ENCODE measurements around the gene MRM2.

MRM2 gene

DNA sequence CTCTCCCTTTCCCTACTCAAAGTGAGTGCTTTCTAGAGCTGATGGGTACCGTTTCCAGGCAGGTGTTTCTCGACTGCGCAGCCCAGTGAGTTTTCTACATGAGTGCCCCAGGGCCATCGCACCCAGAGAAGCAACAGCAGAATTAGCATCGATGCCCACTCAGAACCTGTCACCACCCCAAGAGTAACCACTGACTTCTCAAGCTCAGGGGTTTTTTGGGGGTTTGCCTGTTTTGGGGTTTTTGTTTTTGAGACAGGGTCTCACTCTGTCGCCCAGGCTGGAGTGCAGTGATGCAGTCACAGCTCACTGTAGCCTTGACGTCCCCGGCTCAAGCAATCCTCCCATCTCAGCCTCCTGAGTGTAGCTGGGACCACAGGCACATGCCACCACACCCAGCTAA is 46.5 kb upstream of the MRM2 start:
- Histone ChIP-seq H3K9me3 (ENCODE audit: insufficient read depth, low read depth, low read length) (peaks cover 4% of the 10 kb centered on the region), H4K12ac (ENCODE audit: low read depth, low read length) (no peak overlapping the region), H3K79me1 (ENCODE audit: low read length) (no peaks in the 10 kb centered on the region), H2AFZ (ENCODE audit: insufficient read depth, low read length, poor library complexity) (no peak overlapping the region), H2BK12ac (ENCODE audit: low read length) (no peak overlapping the region), H3K79me2 (ENCODE audit: control insufficient read depth, insufficient read depth, low read length, poor library complexity) (no peaks in the 10 kb centered on the region), H3K14ac (ENCODE audit: low read length) (no peak overlapping the region), H2BK5ac (ENCODE audit: low read depth, low read length, poor library complexity) (no peak overlapping the region), H3K27ac (ENCODE audit: low read depth, low read length) (no peak overlapping the region), H3K4me1 (ENCODE audit: control insufficient read depth in 1 of 2, insufficient read depth in 2 of 2, low read length in 2 of 2) (no peaks in the 10 kb centered on the region), H3K36me3 (ENCODE audit: control insufficient read depth in 1 of 2, insufficient read depth in 2 of 2, low read length in 2 of 2) (peaks cover 3 to 8% of the 10 kb centered on the region in 2 experiments), H3K23ac (ENCODE audit: low read length) (no peak overlapping the region), H3K9ac (ENCODE audit: low read length) (no peak overlapping the region), H4K8ac (ENCODE audit: low read depth, low read length) (no peak overlapping the region), H3K4me2 (ENCODE audit: low read length) (no peak overlapping the region), H3K4ac (ENCODE audit: low read depth, low read length) (no peak overlapping the region), H2BK120ac (ENCODE audit: insufficient read depth, low read length, poor library complexity) (no peak overlapping the region), H3K4me3 (ENCODE audit: low read depth, low read length) (no peak overlapping the region), H2AK5ac (ENCODE audit: low read length) (no peak overlapping the region), H4K91ac (ENCODE audit: low read depth, low read length) (no peak overlapping the region), H3K18ac (ENCODE audit: low read length) (no peak overlapping the region), H3K27me3 (ENCODE audit: insufficient read depth, low read length) (no peaks in the 10 kb centered on the region)
- no CpG with 5 or more reads among the region's 8 CpGs for WGBS (ENCODE audit: extremely low coverage, insufficient coverage, insufficient read length)
- no peak for DNase-seq

DNA sequence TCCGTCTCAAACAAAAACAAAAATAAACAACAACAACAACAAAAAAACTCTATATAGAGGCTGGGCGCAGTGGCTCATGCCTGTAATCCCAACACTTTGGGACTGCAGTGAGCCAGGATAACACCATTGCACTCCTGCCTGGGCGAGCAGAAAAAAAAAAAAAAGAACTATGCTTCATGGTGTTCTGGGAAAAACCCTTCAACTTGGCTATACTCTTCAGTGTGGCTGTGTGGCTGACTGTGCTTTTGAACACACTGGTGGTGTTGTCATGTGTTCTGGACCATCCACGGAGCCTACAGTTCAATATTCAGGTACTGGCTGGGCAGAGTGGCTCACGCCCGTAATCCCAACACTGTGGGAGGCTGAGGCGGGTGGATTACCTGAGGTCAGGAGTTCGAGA is 45.7 kb upstream of the MRM2 start:
- no peak overlapping the region for H4K12ac ChIP-seq (ENCODE audit: low read depth, low read length)
- H4K91ac ChIP-seq (ENCODE audit: low read depth, low read length) = no peak overlapping the region
- peaks cover 3 to 8% of the 10 kb centered on the region in 2 experiments for H3K36me3 ChIP-seq (ENCODE audit: control insufficient read depth in 1 of 2, insufficient read depth in 2 of 2, low read length in 2 of 2)
- no peak overlapping the region for H3K18ac ChIP-seq (ENCODE audit: low read length)
- H4K8ac ChIP-seq (ENCODE audit: low read depth, low read length) = no peak overlapping the region
- H2AK5ac ChIP-seq (ENCODE audit: low read length) = no peak overlapping the region
- no peaks in the 10 kb centered on the region for H3K4me1 ChIP-seq (ENCODE audit: control insufficient read depth in 1 of 2, insufficient read depth in 2 of 2, low read length in 2 of 2)
- H2BK5ac ChIP-seq (ENCODE audit: low read depth, low read length, poor library complexity) = no peak overlapping the region
- no peak overlapping the region for H3K4ac ChIP-seq (ENCODE audit: low read depth, low read length)
- H3K27ac ChIP-seq (ENCODE audit: low read depth, low read length) = no peak overlapping the region
- H3K79me2 ChIP-seq (ENCODE audit: control insufficient read depth, insufficient read depth, low read length, poor library complexity) = no peaks in the 10 kb centered on the region
- H3K23ac ChIP-seq (ENCODE audit: low read length) = no peak overlapping the region
- H3K79me1 ChIP-seq (ENCODE audit: low read length) = no peaks in the 10 kb centered on the region
- no peak overlapping the region for H2BK12ac ChIP-seq (ENCODE audit: low read length)
- H3K14ac ChIP-seq (ENCODE audit: low read length) = no peak overlapping the region
- H3K9me3 ChIP-seq (ENCODE audit: insufficient read depth, low read depth, low read length) = peaks cover 4% of the 10 kb centered on the region
- no peak overlapping the region for H2BK120ac ChIP-seq (ENCODE audit: insufficient read depth, low read length, poor library complexity)
- no peak for DNase-seq
- no peaks in the 10 kb centered on the region for H3K27me3 ChIP-seq (ENCODE audit: insufficient read depth, low read length)
- no CpG with 5 or more reads among the region's 8 CpGs for WGBS (ENCODE audit: extremely low coverage, insufficient coverage, insufficient read length)
- no peak overlapping the region for H3K9ac ChIP-seq (ENCODE audit: low read length)
- no peak overlapping the region for H3K4me2 ChIP-seq (ENCODE audit: low read length)
- H3K4me3 ChIP-seq (ENCODE audit: low read depth, low read length) = no peak overlapping the region
- H2AFZ ChIP-seq (ENCODE audit: insufficient read depth, low read length, poor library complexity) = no peak overlapping the region

DNA sequence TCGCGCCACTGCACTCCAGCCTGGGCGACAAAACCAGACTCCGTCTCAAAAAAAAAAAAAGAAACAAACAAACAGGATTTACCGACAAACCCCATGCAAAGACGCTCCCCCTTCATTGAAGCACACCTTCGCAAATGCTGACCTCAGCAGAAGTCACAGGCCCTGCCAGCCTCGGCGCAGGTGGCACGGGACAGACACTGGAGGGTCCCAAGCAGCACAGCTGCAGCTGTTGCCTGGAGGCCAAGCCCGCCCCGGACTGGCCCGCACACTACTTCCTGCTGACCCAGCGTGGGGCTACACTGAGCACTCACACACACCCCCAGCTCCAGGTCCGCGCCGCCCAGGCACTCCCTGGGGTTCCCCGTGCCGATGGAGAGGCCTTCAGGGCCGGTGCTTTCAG is 41.1 kb upstream of the MRM2 start:
- H3K27ac ChIP-seq (ENCODE audit: low read depth, low read length) = no peak overlapping the region
- H3K14ac ChIP-seq (ENCODE audit: low read length) = no peak overlapping the region
- H3K79me1 ChIP-seq (ENCODE audit: low read length) = no peaks in the 10 kb centered on the region
- no peaks in the 10 kb centered on the region for H3K9me3 ChIP-seq (ENCODE audit: insufficient read depth, low read depth, low read length)
- no peak for DNase-seq
- WGBS (ENCODE audit: extremely low coverage, insufficient coverage, insufficient read length) = no CpG with 5 or more reads among the region's 20 CpGs
- H2BK5ac ChIP-seq (ENCODE audit: low read depth, low read length, poor library complexity) = no peak overlapping the region
- no peak overlapping the region for H3K4ac ChIP-seq (ENCODE audit: low read depth, low read length)
- H2BK120ac ChIP-seq (ENCODE audit: insufficient read depth, low read length, poor library complexity) = no peak overlapping the region
- no peak overlapping the region for H4K12ac ChIP-seq (ENCODE audit: low read depth, low read length)
- H2BK12ac ChIP-seq (ENCODE audit: low read length) = no peak overlapping the region
- H2AFZ ChIP-seq (ENCODE audit: insufficient read depth, low read length, poor library complexity) = no peak overlapping the region
- no peak overlapping the region for H4K8ac ChIP-seq (ENCODE audit: low read depth, low read length)
- no peak overlapping the region for H3K4me2 ChIP-seq (ENCODE audit: low read length)
- no peaks in the 10 kb centered on the region for H3K79me2 ChIP-seq (ENCODE audit: control insufficient read depth, insufficient read depth, low read length, poor library complexity)
- H4K91ac ChIP-seq (ENCODE audit: low read depth, low read length) = no peak overlapping the region
- no peaks in the 10 kb centered on the region for H3K4me1 ChIP-seq (ENCODE audit: control insufficient read depth in 1 of 2, insufficient read depth in 2 of 2, low read length in 2 of 2)
- H3K27me3 ChIP-seq (ENCODE audit: insufficient read depth, low read length) = no peaks in the 10 kb centered on the region
- peaks cover 0 to under 1% of the 10 kb centered on the region in 2 experiments for H3K36me3 ChIP-seq (ENCODE audit: control insufficient read depth in 1 of 2, insufficient read depth in 2 of 2, low read length in 2 of 2)
- peak overlapping the region; percentile 33 for H3K18ac ChIP-seq (ENCODE audit: low read length)
- no peak overlapping the region for H3K9ac ChIP-seq (ENCODE audit: low read length)
- no peak overlapping the region for H2AK5ac ChIP-seq (ENCODE audit: low read length)
- H3K4me3 ChIP-seq (ENCODE audit: low read depth, low read length) = no peak overlapping the region
- no peak overlapping the region for H3K23ac ChIP-seq (ENCODE audit: low read length)

DNA sequence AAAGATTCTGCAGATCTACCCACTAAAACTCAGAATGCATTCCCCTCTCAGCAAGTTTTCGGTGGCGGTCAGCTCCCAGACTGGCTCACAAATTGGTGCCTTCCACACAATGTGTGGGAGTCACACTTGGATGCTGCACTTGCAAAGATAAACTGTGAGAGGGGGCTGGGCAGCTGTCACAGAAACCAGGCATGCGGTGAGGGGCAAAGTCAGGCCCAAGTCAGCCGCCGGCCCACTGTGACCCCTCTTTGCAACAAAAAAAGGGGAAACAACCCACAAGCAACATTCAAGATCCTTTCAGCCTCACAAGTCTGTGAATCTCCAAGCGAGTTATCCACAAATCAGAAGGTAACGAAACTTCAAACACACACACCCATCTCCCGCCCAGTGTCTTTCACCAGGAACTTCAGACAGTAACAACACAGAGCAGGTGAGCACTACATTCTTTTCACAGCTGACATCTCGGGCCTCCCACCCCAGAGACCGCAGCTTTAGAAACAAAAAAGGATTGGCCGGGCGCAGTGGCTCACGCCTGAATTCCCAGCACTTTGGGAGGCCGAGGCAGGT is 40.3 kb upstream of the MRM2 start:
- Histone ChIP-seq H3K4me1 (ENCODE audit: control insufficient read depth in 1 of 2, insufficient read depth in 2 of 2, low read length in 2 of 2) (peaks cover 0 to 2% of the 10 kb centered on the region in 2 experiments), H3K79me2 (ENCODE audit: control insufficient read depth, insufficient read depth, low read length, poor library complexity) (no peaks in the 10 kb centered on the region), H3K36me3 (ENCODE audit: control insufficient read depth in 1 of 2, insufficient read depth in 2 of 2, low read length in 2 of 2) (peaks cover 3 to 4% of the 10 kb centered on the region in 2 experiments), H2BK5ac (ENCODE audit: low read depth, low read length, poor library complexity) (no peak overlapping the region), H3K4me3 (ENCODE audit: low read depth, low read length) (no peak overlapping the region), H3K27ac (ENCODE audit: low read depth, low read length) (no peak overlapping the region), H3K23ac (ENCODE audit: low read length) (no peak overlapping the region), H3K4me2 (ENCODE audit: low read length) (no peak overlapping the region), H2BK120ac (ENCODE audit: insufficient read depth, low read length, poor library complexity) (no peak overlapping the region), H3K4ac (ENCODE audit: low read depth, low read length) (no peak overlapping the region), H3K14ac (ENCODE audit: low read length) (no peak overlapping the region), H2AK5ac (ENCODE audit: low read length) (no peak overlapping the region), H3K18ac (ENCODE audit: low read length) (no peak overlapping the region), H4K91ac (ENCODE audit: low read depth, low read length) (no peak overlapping the region), H3K79me1 (ENCODE audit: low read length) (no peaks in the 10 kb centered on the region), H2AFZ (ENCODE audit: insufficient read depth, low read length, poor library complexity) (no peak overlapping the region), H3K9me3 (ENCODE audit: insufficient read depth, low read depth, low read length) (no peaks in the 10 kb centered on the region), H3K9ac (ENCODE audit: low read length) (no peak overlapping the region), H4K12ac (ENCODE audit: low read depth, low read length) (no peak overlapping the region), H2BK12ac (ENCODE audit: low read length) (no peak overlapping the region), H3K27me3 (ENCODE audit: insufficient read depth, low read length) (no peaks in the 10 kb centered on the region), H4K8ac (ENCODE audit: low read depth, low read length) (no peak overlapping the region)
- no peak for DNase-seq
- no CpG with 5 or more reads among the region's 14 CpGs for WGBS (ENCODE audit: extremely low coverage, insufficient coverage, insufficient read length)
